SH-SY5Y (cell line): ENCODE measurements around the gene TCP11.

ENCODE experiments used
- GATA2 ChIP-seq: IDR thresholded peaks from 2 replicates; pipeline ENCODE4 v1.6.1; 2011; ENCODE audit warnings: mild to moderate bottlenecking, low read depth, low read length
- GATA3 ChIP-seq: IDR thresholded peaks from 2 replicates; pipeline ENCODE4 v1.6.1; 2011; ENCODE audit warnings: low read depth, mild to moderate bottlenecking, low read length, moderate library complexity

- no peak for TF ChIP-seq GATA2
- TF ChIP-seq GATA3, result no peak
Measured at GRCh38 chr6:35140639-35141006, 516 bp downstream of the TCP11 start.
